DMS53 treated with DMSO at 0.1 percent for 48 hours (cell line): ENCODE data around the gene ARHGAP42.

Source experiments
- DNase-seq: peaks from one replicate; lab custom pipeline; 2025; ENCODE audit not compliant: unreplicated experiment; lab: John Stamatoyannopoulos, UW

ARHGAP42 gene

DNA sequence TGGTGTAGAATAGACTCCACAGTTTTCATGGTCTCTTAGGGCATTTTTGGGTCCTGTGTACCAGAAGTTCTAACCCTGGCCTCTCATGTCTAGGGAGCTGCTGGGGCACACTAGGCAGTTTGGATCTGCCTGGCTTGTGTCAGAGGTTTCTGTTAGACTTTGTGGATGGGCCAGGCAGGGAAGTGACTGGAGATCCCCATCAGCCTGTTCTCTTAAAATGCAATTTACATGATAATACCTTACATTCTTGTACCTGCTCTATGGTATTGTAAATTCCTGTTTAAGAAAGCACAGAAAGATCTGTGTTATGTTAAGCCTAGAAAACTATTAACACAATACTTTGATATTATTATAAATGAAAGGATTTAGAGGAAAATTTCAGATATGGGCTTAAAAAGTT is 104.0 kb downstream of the ARHGAP42 start:
- no peak for DNase-seq

- no peak for DNase-seq
These were observed 104.8 kb downstream of the ARHGAP42 start for GRCh38 chr11:100791860-100792259.

DNA sequence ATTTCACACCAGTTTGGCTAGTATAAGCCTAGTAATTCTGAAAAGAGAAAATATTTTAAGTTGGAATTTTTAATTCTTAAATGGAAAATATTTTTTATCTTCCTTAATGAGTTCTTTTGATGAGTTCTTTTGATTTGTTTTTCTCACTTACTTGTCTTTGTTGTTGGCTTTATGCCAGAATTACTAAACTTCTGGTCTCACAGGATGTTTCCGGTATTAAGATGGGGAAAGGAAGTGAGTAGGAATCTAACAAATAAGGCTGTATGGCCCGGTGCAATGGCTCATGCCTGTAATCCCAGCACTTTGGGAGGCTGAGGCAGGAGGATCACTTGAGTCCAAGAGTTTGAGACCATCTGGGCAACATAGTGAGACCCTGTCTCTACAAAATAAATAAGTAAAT is 106.4 kb downstream of the ARHGAP42 start:
- no peak for DNase-seq

GRCh38 chr11:100794446-100794845 is 107.4 kb downstream of the ARHGAP42 start:
- no peak for DNase-seq

GRCh38 chr11:100799445-100799844 is 112.4 kb downstream of the ARHGAP42 start:
- DNase-seq: no peak

DNA sequence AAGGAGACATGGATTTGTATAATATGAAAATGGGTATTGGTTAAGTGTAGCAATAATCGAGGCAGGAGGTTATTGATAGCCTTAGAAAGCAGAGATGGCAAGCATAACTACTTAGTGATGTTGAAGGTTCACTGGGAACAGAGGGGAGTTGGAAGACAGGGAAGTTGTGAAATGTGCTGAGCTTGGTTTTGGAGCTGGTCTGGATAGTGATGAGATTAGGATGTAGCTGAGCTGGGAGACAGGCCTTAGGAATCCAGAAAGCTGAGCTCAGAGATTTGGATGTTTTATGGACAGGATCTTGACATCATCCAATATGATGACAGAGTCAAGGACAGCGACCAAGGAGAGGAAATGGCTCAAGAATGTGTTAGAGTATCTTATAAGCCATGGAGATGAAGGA is 113.1 kb downstream of the ARHGAP42 start:
- DNase-seq: no peak

DNA sequence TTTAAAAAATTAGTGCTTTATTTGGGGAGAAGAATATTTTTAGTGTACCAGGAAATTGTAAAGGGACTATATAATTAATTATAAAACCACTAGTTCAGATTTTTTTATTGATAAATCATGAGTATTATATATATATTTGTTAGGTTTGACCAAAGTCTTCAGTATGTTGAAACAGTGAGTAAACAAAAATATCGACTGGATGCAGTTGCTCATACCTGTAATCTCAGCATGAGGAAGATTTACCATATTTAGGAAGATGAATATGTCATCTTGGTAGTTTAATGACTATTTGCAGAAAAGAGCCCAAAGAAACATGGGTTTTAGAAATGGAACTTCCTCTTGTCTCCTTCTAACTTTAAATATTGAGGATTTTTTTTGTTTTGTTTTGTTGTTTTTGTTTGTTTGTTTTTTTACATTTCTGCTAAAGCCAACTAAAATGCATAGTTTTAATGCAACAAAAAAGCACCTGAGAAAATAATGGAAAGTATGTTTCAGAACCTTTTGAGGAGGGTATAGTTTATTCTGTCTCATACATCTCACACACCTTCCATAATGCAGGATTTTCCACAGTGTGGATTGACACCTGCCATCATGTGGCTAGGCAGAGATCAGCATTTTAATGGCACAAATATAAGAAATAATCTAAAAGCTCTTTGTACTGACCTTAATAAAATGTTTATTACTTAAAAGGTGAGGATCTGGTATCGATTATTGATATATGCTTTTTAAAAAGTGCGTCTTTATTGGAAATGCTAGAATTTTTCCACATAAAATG is 114.3 kb downstream of the ARHGAP42 start:
- no peak for DNase-seq

- no peak for DNase-seq
These were observed 118.6 kb downstream of the ARHGAP42 start for GRCh38 chr11:100805506-100806199.

DNA sequence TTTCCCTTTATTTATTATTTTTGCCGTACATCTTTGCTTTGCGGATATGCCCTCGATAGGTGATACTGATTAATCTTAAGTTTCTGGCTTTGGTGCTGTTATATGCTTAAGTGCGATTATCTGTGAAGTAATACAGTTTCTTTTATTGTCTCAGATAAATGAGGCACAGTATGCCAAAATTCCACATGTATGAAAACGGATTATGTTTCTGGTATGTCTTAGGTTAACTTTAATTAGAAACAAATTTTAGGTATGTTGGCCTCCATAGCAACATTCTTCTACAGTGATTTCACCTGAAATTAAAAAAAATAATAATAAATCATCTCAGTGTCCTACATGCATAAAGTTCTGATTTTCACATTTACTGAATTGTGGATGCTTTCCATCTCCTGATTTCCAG is 119.2 kb downstream of the ARHGAP42 start:
- no peak for DNase-seq

DNA sequence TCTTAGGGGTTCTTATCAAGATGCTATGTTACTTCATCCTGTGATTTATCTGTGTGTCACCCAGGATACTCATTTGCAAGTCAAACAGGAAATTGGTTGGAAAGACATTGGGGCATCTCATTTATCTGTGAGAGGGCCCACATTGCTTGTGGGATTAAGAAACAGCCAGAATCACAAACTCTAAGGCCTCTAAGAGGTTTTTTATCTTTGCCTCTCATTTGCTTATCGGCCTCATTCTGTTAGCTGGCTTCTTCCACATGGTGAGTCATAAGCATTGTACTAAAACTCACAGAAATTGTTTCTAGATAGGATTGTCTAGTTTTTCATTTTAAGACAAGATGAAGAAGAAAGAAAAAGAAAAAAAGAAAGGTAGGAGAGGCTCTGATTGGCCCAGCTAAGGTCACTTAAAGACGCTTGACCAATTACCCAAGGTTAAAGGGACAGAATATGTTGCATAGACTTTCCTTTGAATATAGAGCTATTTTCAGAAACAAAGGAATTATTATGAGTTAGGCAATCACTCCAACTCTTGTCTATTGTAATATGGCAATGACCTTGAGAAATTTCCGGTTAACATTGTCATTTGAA is 121.9 kb downstream of the ARHGAP42 start:
- no peak for DNase-seq

DNA sequence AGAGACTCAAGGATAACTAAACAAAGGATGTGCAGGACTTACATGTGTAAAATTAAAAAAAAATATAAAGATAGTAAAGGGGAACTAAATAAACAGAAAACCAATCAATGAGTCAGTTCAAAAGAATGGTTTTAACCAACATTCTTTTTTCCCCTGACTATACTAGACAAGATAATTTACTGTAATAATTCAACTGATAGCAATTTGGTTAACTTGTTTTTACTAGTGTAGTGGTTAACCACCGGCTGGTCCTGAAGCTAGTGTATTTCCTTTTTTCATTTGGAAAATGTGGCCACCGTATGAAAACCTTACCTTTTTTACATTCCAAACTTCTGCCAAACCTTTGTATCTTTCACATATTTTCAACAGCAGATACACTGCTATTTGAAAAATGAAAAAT is 123.1 kb downstream of the ARHGAP42 start:
- DNase-seq: no peak

DNA sequence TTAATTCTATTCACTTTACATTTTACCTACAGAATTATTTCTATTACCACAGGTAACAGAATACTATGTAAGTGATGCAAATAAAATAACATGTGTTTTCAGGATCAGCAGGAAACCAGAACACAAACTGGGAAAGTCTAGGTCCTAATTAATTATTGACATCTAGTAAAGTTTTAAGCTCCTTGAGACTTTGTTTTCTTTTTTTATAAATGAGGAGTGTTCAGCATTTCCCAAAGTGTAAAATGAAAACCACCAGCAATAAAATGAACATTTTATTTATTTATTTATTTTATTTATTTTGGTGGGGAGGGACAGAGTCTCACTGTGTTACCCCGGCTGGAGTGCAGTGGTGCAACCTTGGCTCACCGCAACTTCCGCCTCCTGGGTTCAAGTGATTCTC is 123.6 kb downstream of the ARHGAP42 start:
- DNase-seq: no peak

- DNase-seq: no peak
These were observed 125.4 kb downstream of the ARHGAP42 start for GRCh38 chr11:100812517-100812916.

DNA sequence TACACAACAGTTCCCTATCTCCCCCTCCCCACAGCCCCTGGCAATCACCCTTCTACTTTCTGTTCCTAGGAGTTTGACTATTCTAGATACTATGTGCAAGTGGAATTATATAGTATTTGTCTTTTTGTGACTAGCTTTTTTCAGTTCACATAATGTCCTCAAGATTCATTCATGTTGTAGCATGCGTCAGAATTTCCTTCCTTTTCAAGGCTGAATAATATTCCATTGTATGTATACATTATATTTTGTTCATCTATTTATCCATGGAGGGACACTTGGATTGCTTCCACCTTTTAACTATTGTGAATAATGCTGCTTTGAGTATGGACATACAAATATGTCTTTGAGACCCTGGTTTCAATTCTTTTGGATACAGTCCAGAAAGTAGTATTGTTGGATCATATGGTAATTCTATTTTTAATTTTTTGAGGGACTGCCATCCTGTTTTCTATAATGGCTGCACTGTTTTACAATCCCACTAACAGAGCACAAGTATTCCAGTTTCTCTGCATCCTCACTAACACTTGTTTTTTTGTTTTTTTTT is 128.8 kb downstream of the ARHGAP42 start:
- DNase-seq: no peak

- no peak for DNase-seq
These were observed 129.7 kb downstream of the ARHGAP42 start for GRCh38 chr11:100816823-100817222.

- no peak for DNase-seq
These were observed 130.5 kb downstream of the ARHGAP42 start for GRCh38 chr11:100817620-100818019.

GRCh38 chr11:100820621-100821020 is 133.5 kb downstream of the ARHGAP42 start:
- DNase-seq: no peak

- DNase-seq: no peak
These were observed 134.1 kb downstream of the ARHGAP42 start for GRCh38 chr11:100821198-100821597.

- DNase-seq: no peak
These were observed 136.3 kb downstream of the ARHGAP42 start for GRCh38 chr11:100823360-100823759.

DNA sequence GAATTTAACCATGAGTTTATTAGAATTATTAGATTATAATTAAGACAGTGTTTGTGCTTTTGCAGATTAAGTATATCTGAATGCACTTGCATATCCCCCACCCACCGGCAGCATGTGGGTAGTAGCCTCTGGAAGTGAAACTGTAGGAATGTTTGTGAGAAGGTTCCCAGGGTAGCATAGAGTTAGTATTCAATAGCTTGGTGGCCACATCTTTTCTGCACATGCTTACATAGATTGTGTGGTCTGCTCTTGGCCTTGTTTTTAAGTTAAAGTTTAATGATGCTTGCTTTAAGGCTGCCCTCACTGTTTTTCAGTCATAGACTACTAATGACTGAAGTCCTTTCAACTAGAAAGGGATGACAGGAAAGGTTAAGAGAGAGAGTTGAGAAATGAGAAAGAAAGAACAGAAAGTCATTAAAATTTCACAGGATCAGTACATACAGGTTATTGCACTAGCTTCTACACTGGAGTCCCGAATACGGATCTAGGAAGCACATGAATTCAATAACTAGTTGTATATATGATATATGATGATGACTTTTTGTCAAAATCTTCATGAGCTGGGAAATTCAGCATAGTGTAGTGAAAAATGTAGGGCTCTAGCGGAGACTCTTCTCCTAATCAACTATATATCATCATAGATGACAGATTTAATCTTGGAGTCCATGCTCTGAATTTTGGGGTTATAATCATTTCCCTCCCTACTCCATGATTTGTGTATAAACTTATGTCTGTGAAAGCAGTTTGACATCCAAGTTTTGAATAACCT is 137.1 kb downstream of the ARHGAP42 start:
- no peak for DNase-seq

DNA sequence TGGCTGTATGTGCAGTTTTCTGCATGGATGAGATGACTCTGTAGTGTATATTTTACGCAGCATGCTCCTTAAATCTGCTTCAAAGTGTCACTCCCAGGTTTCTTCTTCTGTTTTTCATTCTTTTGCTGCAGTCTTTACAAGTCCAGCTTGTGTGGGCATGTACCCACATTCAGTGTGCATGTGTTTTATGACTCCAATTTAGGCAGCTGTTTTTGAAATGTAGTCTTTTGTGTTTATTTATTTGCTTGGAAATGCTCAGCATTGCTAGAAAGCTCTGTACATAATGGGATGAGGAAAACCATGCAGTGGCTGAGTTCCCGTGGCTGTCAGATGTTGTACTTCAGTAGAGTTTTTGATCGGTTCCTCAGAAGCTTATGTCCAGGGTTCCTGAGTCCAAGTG is 138.5 kb downstream of the ARHGAP42 start:
- no peak for DNase-seq
